ENCODE measurements around the gene RASD1. TPM values are rescaled to one million over a fixed set of nuclear protein-coding genes. Genes with fewer than 3 reads are reported as not detected.

The RASD1 gene
- total and polyA plus RNA-seq, 4 donors: 0.89 to 46.7 (median 14.7) TPM

- no peak overlapping the region for H3K27ac ChIP-seq (ENCODE audit: low read depth in 1 of 2, low read length in 2 of 2)
- H3K4me3 ChIP-seq (ENCODE audit: low read depth in 1 of 3, low read length in 3 of 3): no peak overlapping the region
- no peak for TF ChIP-seq REST (IDR thresholded peaks at IDR 0.05)
- TF ChIP-seq FOXA1 (IDR thresholded peaks at IDR 0.05): no peak
- H3K27me3 ChIP-seq (ENCODE audit: control insufficient read depth in 4 of 4, insufficient read depth in 4 of 4, low read length in 3 of 4): no peaks in the 10 kb centered on the region
- no peak for DNase-seq (ENCODE audit: low spot score)
- no peaks in the 10 kb centered on the region for H3K36me3 ChIP-seq (ENCODE audit: control insufficient read depth in 4 of 4, insufficient read depth in 3 of 4, low read depth in 1 of 4, low read length in 3 of 4)
- no peaks in the 10 kb centered on the region for H3K9me3 ChIP-seq (ENCODE audit: control insufficient read depth in 4 of 4, low read length in 3 of 4)
- 68% methylated on average over 5 of the region's 5 CpGs for WGBS
- no peak overlapping the region for H3K9ac ChIP-seq (ENCODE audit: low read depth in 1 of 2, low read length in 2 of 2)
- peaks cover 0 to 5% (median 0%) of the 10 kb centered on the region in 4 donors for H3K4me1 ChIP-seq (ENCODE audit: control insufficient read depth in 4 of 4, insufficient read depth in 4 of 4, low read length in 3 of 4)
Observed at GRCh38 chr17:17467720-17468119, 28.5 kb downstream of the RASD1 start.

- Histone ChIP-seq H3K27ac (ENCODE audit: low read depth in 1 of 2, low read length in 2 of 2) (no peak overlapping the region), H3K4me1 (ENCODE audit: control insufficient read depth in 4 of 4, insufficient read depth in 4 of 4, low read length in 3 of 4) (peaks cover 0 to 5% (median 0%) of the 10 kb centered on the region in 4 donors), H3K36me3 (ENCODE audit: control insufficient read depth in 4 of 4, insufficient read depth in 3 of 4, low read depth in 1 of 4, low read length in 3 of 4) (no peaks in the 10 kb centered on the region), H3K4me3 (ENCODE audit: low read depth in 1 of 3, low read length in 3 of 3) (no peak overlapping the region), H3K9me3 (ENCODE audit: control insufficient read depth in 4 of 4, low read length in 3 of 4) (no peaks in the 10 kb centered on the region), H3K9ac (ENCODE audit: low read depth in 1 of 2, low read length in 2 of 2) (no peak overlapping the region), H3K27me3 (ENCODE audit: control insufficient read depth in 4 of 4, insufficient read depth in 4 of 4, low read length in 3 of 4) (no peaks in the 10 kb centered on the region)
- TF ChIP-seq HNF4G (IDR thresholded peaks at IDR 0.05) (no peak), EGR1 (IDR thresholded peaks at IDR 0.05; ENCODE audit: low read depth in 2 of 2) (no peak), RXRA (IDR thresholded peaks at IDR 0.05) (no peak), NR2F2 (IDR thresholded peaks at IDR 0.05) (no peak), SP1 (IDR thresholded peaks at IDR 0.05) (no peak), YY1 (IDR thresholded peaks at IDR 0.05) (no peak), REST (IDR thresholded peaks at IDR 0.05) (no peak), GABPA (IDR thresholded peaks at IDR 0.05 in 1 of 2, conservative IDR thresholded peaks at IDR 0.05 in 1 of 2) (no peak), TAF1 (conservative IDR thresholded peaks at IDR 0.05) (no peak), MAX (IDR thresholded peaks at IDR 0.05) (no peak), RAD21 (IDR thresholded peaks at IDR 0.05) (no peak), HNF4A (conservative IDR thresholded peaks at IDR 0.05) (no peak), JUND (IDR thresholded peaks at IDR 0.05) (no peak), CTCF (IDR thresholded peaks at IDR 0.05; ENCODE audit: low read depth, low read length, missing input control) (no peak), FOXA1 (IDR thresholded peaks at IDR 0.05) (no peak)
- 90% methylated on average over 5 of the region's 5 CpGs for WGBS
- no peak for DNase-seq (ENCODE audit: low spot score)
Observed at GRCh38 chr17:17467016-17467415, 29.2 kb downstream of the RASD1 start.

Measured in liver (tissue), 9 donors.